ENCODE data around the gene PDE8A. TPM values are rescaled to one million over a fixed set of nuclear protein-coding genes. Genes with fewer than 3 reads are reported as not detected.

Gene PDE8A
- total RNA-seq, 1 experiment from 2014 or later, result 40.0 TPM

GRCh38 chr15:85099195-85099803 is 117.6 kb downstream of the PDE8A start:
- Histone ChIP-seq H3K36me3 (ENCODE audit: control insufficient read depth, insufficient read depth, low read length) (no peaks in the 10 kb centered on the region), H3K4me3 (ENCODE audit: low read depth in 2 of 2, low read length in 2 of 2) (no peak overlapping the region), H3K9me3 (ENCODE audit: control insufficient read depth, insufficient read depth, low read depth, low read length) (no peaks in the 10 kb centered on the region), H3K27me3 (ENCODE audit: control insufficient read depth, insufficient read depth, low read length) (no peaks in the 10 kb centered on the region), H3K4me1 (ENCODE audit: control insufficient read depth, insufficient read depth, low read length) (no peaks in the 10 kb centered on the region), H3K27ac (ENCODE audit: low read length) (no peak overlapping the region)
- in situ Hi-C loops (cut with HindIII; ENCODE audit: low pct_unique_long_range_greater_than_20kb, low sequenced_read_pairs) (no loop called here), intact Hi-C loops (cut with micrococcal nuclease; ENCODE audit: unreplicated experiment) (no loop called here)
- TF ChIP-seq POLR2AphosphoS5 (IDR thresholded peaks at IDR 0.05; ENCODE audit: low read depth, low read length) (no peak), CTCF (IDR thresholded peaks at IDR 0.05) (no peak), SIN3A (IDR thresholded peaks at IDR 0.05; ENCODE audit: borderline replicate concordance, insufficient read depth, low read depth, low read length) (no peak), REST (IDR thresholded peaks at IDR 0.05; ENCODE audit: insufficient read depth in 1 of 2, low read depth in 2 of 2, low read length in 1 of 2) (no peak)
- ATAC-seq, result no peak
- POLR2A ChIA-PET, result no interaction called here
- CTCF ChIA-PET, result no interaction called here
- DNase-seq (ENCODE audit: low read depth, low spot score), result no peak
- no TSS peak for BruUV-seq (replicated peaks)

- POLR2A ChIA-PET, result no interaction called here
- no TSS peak for BruUV-seq (replicated peaks)
- ATAC-seq, result no peak
Measured at GRCh38 chr15:85100186-85100937, 118.7 kb downstream of the PDE8A start.

More at GRCh38 chr15:85100186-85100937, 118.7 kb downstream of the PDE8A start:
- Histone ChIP-seq H3K4me3 (ENCODE audit: low read depth in 2 of 2, low read length in 2 of 2) (no peak overlapping the region), H3K9me3 (ENCODE audit: control insufficient read depth, insufficient read depth, low read depth, low read length) (no peaks in the 10 kb centered on the region), H3K27ac (ENCODE audit: low read length) (no peak overlapping the region), H3K36me3 (ENCODE audit: control insufficient read depth, insufficient read depth, low read length) (no peaks in the 10 kb centered on the region), H3K4me1 (ENCODE audit: control insufficient read depth, insufficient read depth, low read length) (no peaks in the 10 kb centered on the region), H3K27me3 (ENCODE audit: control insufficient read depth, insufficient read depth, low read length) (no peaks in the 10 kb centered on the region)
- CTCF ChIA-PET, result no interaction called here
- intact Hi-C loops (cut with micrococcal nuclease; ENCODE audit: unreplicated experiment), result no loop called here
- TF ChIP-seq SIN3A (IDR thresholded peaks at IDR 0.05; ENCODE audit: borderline replicate concordance, insufficient read depth, low read depth, low read length), result no peak
- no peak for TF ChIP-seq TCF7L2 (IDR thresholded peaks at IDR 0.05; ENCODE audit: low read depth, low read length)
- no peak for TF ChIP-seq REST (IDR thresholded peaks at IDR 0.05; ENCODE audit: insufficient read depth in 1 of 2, low read depth in 2 of 2, low read length in 1 of 2)
- no peak for TF ChIP-seq CTCF (IDR thresholded peaks at IDR 0.05)
- TF ChIP-seq POLR2AphosphoS5 (IDR thresholded peaks at IDR 0.05; ENCODE audit: low read depth, low read length), result no peak
- in situ Hi-C loops (cut with HindIII; ENCODE audit: low pct_unique_long_range_greater_than_20kb, low sequenced_read_pairs), result no loop called here
- no peak for DNase-seq (ENCODE audit: low read depth, low spot score)
